Vagina (tissue), 2 donors: Measurements from ENCODE around the gene ATP7A. TPM values are rescaled to one million over a fixed set of nuclear protein-coding genes. Genes with fewer than 3 reads are reported as not detected.
"Not testable (repeated sequence)": the region's sequence is repeated elsewhere in the genome, so short reads cannot be mapped to it uniquely, and the experiment has no call there.

Source experiments
- DNase-seq, 2 donors: peaks; one replicate each; pipeline ENCODE4 v3.0.0-alpha.2; 2017; ENCODE audit errors: extremely low spot score in 2 of 2
- H3K27ac ChIP-seq: fragments of 200-600 bp; sonication (generic); one replicate; pipeline ENCODE4 v1.5.1; 2019
- H3K27me3 ChIP-seq: fragments of 200-600 bp; sonication (generic); one replicate; pipeline ENCODE4 v1.5.1; 2019
- H3K36me3 ChIP-seq, 2 donors: fragments of 200-600 bp; sonication (generic); one replicate each; pipeline ENCODE4 v1.5.1; 2017 to 2019
- H3K4me1 ChIP-seq: fragments of 200-600 bp; sonication (generic); one replicate; pipeline ENCODE4 v1.5.1; 2019
- H3K4me3 ChIP-seq, 2 donors: fragments of 200-600 bp; sonication (generic); 1 replicate in 1 of 2; 2 replicates in 1 of 2; pipeline ENCODE4 v1.5.1; 2016 to 2019
- H3K9me3 ChIP-seq: fragments of 200-600 bp; sonication (generic); one replicate; pipeline ENCODE4 v1.5.1; 2019
- POLR2A ChIP-seq, 2 donors: fragments of 450-650 bp; IDR thresholded peaks; one replicate each; pipeline ENCODE4 v1.6.1; 2017; ENCODE audit warnings: antibody characterized with exemption in 2 of 2, mild to moderate bottlenecking in 2 of 2, moderate library complexity in 2 of 2
- POLR2AphosphoS5 ChIP-seq, 2 donors: sonication (generic); formaldehyde crosslinking; IDR thresholded peaks; one replicate each; pipeline ENCODE4 v1.9.0; 2017; ENCODE audit warnings: antibody characterized with exemption in 2 of 2, mild to moderate bottlenecking in 2 of 2, low read depth in 1 of 2; ENCODE audit not compliant: insufficient read depth in 1 of 2
- intact Hi-C: fragments of 100-400 bp; cut with DNase I; formaldehyde crosslinking; loops from one replicate; pipeline ENCODE4 v1.15.1; 2023
- total RNA-seq: library from RNA; depleted of rRNA; stranded (reverse); fragments of >200 nt; gene quantifications from one replicate; pipeline ENCODE4 v1.2.3, GENCODE V29; 2016
- TF ChIP-seq, protein P1 (sequence below), 3 experiments: fragments of 450-650 bp in 2 of 3; fragments of 200-600 bp in 1 of 3; sonication (generic) in 1 of 3; IDR thresholded peaks; one replicate each; pipeline ENCODE4 v1.5.1; 2017 to 2019; ENCODE audit warnings: antibody characterized with exemption in 3 of 3, mild to moderate bottlenecking in 2 of 3, moderate library complexity in 2 of 3

The ATP7A gene
- total RNA-seq, 1 donor from 2014 or later, result 8.1 TPM

DNA sequence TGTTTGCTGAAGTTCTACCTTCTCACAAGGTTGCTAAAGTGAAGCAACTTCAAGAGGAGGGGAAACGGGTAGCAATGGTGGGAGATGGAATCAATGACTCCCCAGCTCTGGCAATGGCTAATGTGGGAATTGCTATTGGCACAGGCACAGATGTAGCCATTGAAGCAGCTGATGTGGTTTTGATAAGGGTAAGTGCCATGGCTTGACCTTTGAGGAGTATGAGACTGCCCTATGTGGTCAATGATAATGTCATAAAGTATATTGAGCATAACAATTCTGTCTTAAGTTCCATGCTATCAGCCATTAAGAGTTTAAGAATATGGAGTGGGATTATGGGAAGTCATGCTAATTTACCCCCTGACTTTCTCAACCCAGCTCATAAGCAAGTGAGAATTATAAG is 132.1 kb downstream of the ATP7A start:
- Histone ChIP-seq H3K27ac (no peak overlapping the region), H3K4me3 (no peak overlapping the region), H3K4me1 (no peaks in the 10 kb centered on the region), H3K27me3 (no peaks in the 10 kb centered on the region), H3K36me3 (no peaks in the 10 kb centered on the region), H3K9me3 (no peaks in the 10 kb centered on the region)
- intact Hi-C loops, result no loop called here
- DNase-seq, result no peak
- TF ChIP-seq POLR2AphosphoS5 (IDR thresholded peaks at IDR 0.05; ENCODE audit: insufficient read depth in 1 of 2, low read depth in 1 of 2), result no peak
- TF ChIP-seq, protein P1, sequence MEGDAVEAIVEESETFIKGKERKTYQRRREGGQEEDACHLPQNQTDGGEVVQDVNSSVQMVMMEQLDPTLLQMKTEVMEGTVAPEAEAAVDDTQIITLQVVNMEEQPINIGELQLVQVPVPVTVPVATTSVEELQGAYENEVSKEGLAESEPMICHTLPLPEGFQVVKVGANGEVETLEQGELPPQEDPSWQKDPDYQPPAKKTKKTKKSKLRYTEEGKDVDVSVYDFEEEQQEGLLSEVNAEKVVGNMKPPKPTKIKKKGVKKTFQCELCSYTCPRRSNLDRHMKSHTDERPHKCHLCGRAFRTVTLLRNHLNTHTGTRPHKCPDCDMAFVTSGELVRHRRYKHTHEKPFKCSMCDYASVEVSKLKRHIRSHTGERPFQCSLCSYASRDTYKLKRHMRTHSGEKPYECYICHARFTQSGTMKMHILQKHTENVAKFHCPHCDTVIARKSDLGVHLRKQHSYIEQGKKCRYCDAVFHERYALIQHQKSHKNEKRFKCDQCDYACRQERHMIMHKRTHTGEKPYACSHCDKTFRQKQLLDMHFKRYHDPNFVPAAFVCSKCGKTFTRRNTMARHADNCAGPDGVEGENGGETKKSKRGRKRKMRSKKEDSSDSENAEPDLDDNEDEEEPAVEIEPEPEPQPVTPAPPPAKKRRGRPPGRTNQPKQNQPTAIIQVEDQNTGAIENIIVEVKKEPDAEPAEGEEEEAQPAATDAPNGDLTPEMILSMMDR (IDR thresholded peaks at IDR 0.05), result no peak
- TF ChIP-seq POLR2A (IDR thresholded peaks at IDR 0.05), result no peak

DNA sequence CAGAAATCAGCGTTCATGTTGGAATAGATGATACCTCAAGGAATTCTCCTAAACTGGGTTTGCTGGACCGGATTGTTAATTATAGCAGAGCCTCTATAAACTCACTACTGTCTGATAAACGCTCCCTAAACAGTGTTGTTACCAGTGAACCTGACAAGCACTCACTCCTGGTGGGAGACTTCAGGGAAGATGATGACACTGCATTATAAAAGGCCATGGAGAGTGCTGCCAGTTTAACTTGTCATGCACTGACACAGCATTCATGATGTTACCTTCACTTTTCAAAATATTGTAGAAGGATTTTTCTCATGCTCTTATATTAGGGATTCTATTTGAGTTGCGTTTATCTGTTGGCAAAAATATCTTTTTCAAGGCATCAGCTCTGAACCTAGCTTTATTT is 135.9 kb downstream of the ATP7A start:
- H3K27me3 ChIP-seq, result no peaks in the 10 kb centered on the region
- DNase-seq, result no peak
- TF ChIP-seq POLR2AphosphoS5 (IDR thresholded peaks at IDR 0.05; ENCODE audit: insufficient read depth in 1 of 2, low read depth in 1 of 2) (no peak), POLR2A (IDR thresholded peaks at IDR 0.05) (no peak)
- TF ChIP-seq, protein P1 (IDR thresholded peaks at IDR 0.05), result no peak
- no peaks in the 10 kb centered on the region for H3K4me1 ChIP-seq
- intact Hi-C loops, result no loop called here
- H3K36me3 ChIP-seq, result no peaks in the 10 kb centered on the region
- H3K9me3 ChIP-seq, result no peaks in the 10 kb centered on the region
- no peak overlapping the region for H3K27ac ChIP-seq
- no peak overlapping the region for H3K4me3 ChIP-seq

DNA sequence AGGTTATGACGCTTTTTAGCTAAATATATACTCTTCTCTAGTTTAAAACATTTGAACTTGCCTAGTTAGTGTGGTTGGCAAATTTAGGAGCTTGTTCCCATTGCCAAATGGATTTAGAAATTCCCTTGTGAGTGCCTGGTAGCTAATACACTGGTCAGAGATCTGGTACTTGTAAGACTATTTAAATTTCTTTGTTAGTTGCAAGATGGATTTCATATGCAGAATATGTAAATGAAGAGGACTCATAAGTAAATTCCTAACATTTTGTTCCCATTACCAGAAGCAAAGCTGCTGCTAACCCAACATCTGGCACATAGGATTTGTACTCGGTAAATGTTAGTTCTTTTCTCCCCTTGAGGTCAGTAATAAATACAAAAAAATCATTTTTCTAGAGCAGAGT is 137.6 kb downstream of the ATP7A start:
- DNase-seq, result no peak
- no peaks in the 10 kb centered on the region for H3K9me3 ChIP-seq
- no peak overlapping the region for H3K4me3 ChIP-seq
- H3K4me1 ChIP-seq, result no peaks in the 10 kb centered on the region
- H3K27ac ChIP-seq, result no peak overlapping the region
- H3K36me3 ChIP-seq, result no peaks in the 10 kb centered on the region
- intact Hi-C loops, result no loop called here
- no peak for TF ChIP-seq POLR2AphosphoS5 (IDR thresholded peaks at IDR 0.05; ENCODE audit: insufficient read depth in 1 of 2, low read depth in 1 of 2)
- H3K27me3 ChIP-seq, result no peaks in the 10 kb centered on the region

DNA sequence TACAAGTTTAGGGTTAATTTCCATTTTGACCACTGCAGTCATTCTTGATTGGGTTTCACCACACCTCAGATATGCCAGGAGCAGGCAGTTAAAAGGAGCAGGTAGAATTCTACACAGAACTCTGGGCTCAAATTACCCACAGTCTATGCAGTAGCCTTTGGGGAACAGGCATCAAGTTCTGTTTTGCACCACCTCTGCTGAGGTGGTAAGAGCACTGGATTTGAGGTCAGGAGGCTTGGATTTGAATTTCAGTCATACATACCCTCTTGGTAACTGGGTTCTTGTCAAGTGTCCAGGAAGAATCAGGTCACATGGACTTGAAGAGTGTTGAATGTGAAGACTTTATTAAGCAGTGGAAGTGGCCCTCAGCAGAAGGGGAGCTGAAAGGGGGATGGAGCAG is 153.2 kb downstream of the ATP7A start:
- no peak overlapping the region for H3K4me3 ChIP-seq
- no peaks in the 10 kb centered on the region for H3K9me3 ChIP-seq
- H3K36me3 ChIP-seq, result no peaks in the 10 kb centered on the region
- intact Hi-C loops, result no loop called here
- no peak overlapping the region for H3K27ac ChIP-seq
- TF ChIP-seq POLR2A (IDR thresholded peaks at IDR 0.05) (no peak), POLR2AphosphoS5 (IDR thresholded peaks at IDR 0.05; ENCODE audit: insufficient read depth in 1 of 2, low read depth in 1 of 2) (no peak)
- TF ChIP-seq, protein P1 (IDR thresholded peaks at IDR 0.05), result no peak
- no peaks in the 10 kb centered on the region for H3K4me1 ChIP-seq
- DNase-seq, result no peak
- no peaks in the 10 kb centered on the region for H3K27me3 ChIP-seq

DNA sequence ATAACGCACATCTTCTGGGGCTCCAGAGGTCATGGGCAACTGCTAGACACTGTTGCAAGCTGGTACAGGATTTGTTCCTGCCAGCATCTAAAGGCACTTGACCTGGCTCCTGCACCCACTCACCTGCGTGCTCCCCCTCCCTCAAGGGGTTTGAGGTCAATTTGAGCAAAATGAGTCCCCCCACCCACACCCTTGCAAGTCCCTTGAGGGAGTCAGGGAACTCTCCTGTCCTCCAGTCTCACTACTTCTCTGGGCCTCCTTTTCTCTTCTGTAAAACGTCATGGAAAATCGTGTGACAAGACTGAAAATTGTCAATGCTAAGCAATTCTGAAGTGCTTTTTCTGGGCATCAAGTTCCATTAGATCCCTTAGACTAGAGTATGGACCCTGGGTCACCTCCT is 153.7 kb downstream of the ATP7A start:
- no peak overlapping the region for H3K27ac ChIP-seq
- H3K9me3 ChIP-seq, result peaks cover 3% of the 10 kb centered on the region
- H3K27me3 ChIP-seq, result no peaks in the 10 kb centered on the region
- H3K4me1 ChIP-seq, result no peaks in the 10 kb centered on the region
- TF ChIP-seq POLR2AphosphoS5 (IDR thresholded peaks at IDR 0.05; ENCODE audit: insufficient read depth in 1 of 2, low read depth in 1 of 2), result no peak
- TF ChIP-seq, protein P1 (IDR thresholded peaks at IDR 0.05), result no peak
- TF ChIP-seq POLR2A (IDR thresholded peaks at IDR 0.05), result no peak
- H3K36me3 ChIP-seq, result no peaks in the 10 kb centered on the region
- H3K4me3 ChIP-seq, result no peak overlapping the region
- no peak for DNase-seq
- intact Hi-C loops, result no loop called here

DNA sequence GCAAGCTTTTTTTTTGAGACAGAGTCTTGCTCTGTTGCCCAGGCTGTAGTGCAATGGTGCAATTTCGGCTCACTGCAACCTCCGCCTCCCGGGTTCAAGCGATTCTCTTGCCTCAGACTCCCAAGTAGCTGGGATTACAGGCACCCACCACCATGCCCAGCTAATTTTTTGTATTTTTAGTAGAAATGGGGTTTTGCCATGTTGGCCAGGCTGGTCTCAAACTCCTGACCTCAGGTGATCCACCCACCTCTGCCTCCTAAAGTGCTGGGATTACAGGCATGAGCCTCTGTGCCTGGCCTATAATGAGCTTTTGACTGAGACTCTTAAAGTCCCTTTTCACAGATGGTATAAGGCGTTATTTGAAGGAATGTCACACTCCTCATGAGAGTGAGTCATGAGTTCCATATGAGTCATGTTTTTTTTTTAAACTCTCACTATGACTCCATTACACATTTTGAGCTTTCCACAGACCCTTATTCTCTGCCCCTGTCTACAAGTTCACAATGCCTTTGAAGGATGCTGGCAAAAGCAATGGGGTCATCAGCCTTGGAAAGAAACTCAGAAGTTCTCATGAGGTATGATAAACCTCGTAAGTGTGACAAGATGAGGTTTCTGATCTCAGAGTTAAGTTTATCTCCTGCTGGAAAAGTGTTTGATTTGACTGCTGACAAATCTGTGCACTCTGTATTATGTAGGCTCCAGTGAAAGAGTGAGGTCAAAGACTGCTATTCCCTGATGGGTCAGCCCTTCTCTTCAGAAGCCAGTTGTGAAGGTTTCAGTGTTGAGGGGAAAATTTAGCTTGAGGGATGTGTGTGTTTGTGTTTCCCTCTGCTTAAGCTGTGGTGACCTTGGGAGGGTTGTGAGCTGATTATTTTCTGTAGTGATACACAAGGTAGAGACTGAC is 154.5 kb downstream of the ATP7A start:
- H3K9me3 ChIP-seq, intact Hi-C loops, H3K27ac ChIP-seq, H3K4me1 ChIP-seq, H3K4me3 ChIP-seq, DNase-seq, H3K27me3 ChIP-seq, H3K36me3 ChIP-seq: not testable (repeated sequence)
